Anterior cingulate cortex (tissue), 58 donors: ENCODE results near the gene NLRP3.

Experiments used
- DNase-seq, 58 donors: peaks; one replicate each; lab custom pipeline; 2025; lab: John Stamatoyannopoulos, UW

NLRP3 gene

GRCh38 chr1:247435030-247435758, 19.2 kb downstream of the NLRP3 start:
- no peak for DNase-seq

GRCh38 chr1:247435759-247436147, 19.8 kb downstream of the NLRP3 start:
- no peak for DNase-seq

GRCh38 chr1:247437551-247438505, 21.9 kb downstream of the NLRP3 start:
- no peak for DNase-seq

GRCh38 chr1:247440001-247440620, 24.1 kb downstream of the NLRP3 start:
- DNase-seq: no peak

GRCh38 chr1:247441606-247442005, 25.6 kb downstream of the NLRP3 start:
- DNase-seq: no peak

- DNase-seq: peak in 6 of 58 donors; percentile 5 to 49 (median 16)
Observed at GRCh38 chr1:247442164-247442563, 26.2 kb downstream of the NLRP3 start.

- peak in 1 of 58 donors; percentile 6 for DNase-seq
Observed at GRCh38 chr1:247443641-247444040, 27.7 kb downstream of the NLRP3 start.

GRCh38 chr1:247444571-247444970, 28.6 kb downstream of the NLRP3 start:
- DNase-seq: no peak

- peak in 3 of 58 donors; percentile 7 to 20 (median 16) for DNase-seq
Observed at GRCh38 chr1:247445526-247446356, 29.8 kb downstream of the NLRP3 start.

GRCh38 chr1:247447162-247447909, 31.4 kb downstream of the NLRP3 start:
- no peak for DNase-seq

- peak in 48 of 58 donors; percentile 7 to 64 (median 28) for DNase-seq
Observed at GRCh38 chr1:247448107-247448791, 32.3 kb downstream of the NLRP3 start.

- DNase-seq: no peak
Observed at GRCh38 chr1:247451388-247452010, 35.5 kb downstream of the NLRP3 start.

- no peak for DNase-seq
Observed at GRCh38 chr1:247452447-247453039, 36.6 kb downstream of the NLRP3 start.

GRCh38 chr1:247453245-247453644, 37.3 kb downstream of the NLRP3 start:
- DNase-seq: no peak

GRCh38 chr1:247453997-247454396, 38.0 kb downstream of the NLRP3 start:
- no peak for DNase-seq

- no peak for DNase-seq
Observed at GRCh38 chr1:247456021-247456420, 40.0 kb downstream of the NLRP3 start.

GRCh38 chr1:247456914-247457639, 41.1 kb downstream of the NLRP3 start:
- DNase-seq: peak in 21 of 58 donors; percentile 9 to 67 (median 24)
